GM12865 (cell line): ENCODE results near the gene IL15RA.

Experiments used
- DNase-seq: peaks from one replicate; pipeline ENCODE4 v3.0.0; 2010; ENCODE audit warnings: low read depth
- H3K4me3 ChIP-seq: 2 replicates; pipeline ENCODE4 v1.5.1; 2011; ENCODE audit warnings: mild to moderate bottlenecking, low read depth, low read length, control low read depth
- CTCF ChIP-seq: IDR thresholded peaks from 2 replicates; pipeline ENCODE4 v1.5.1; 2011; ENCODE audit warnings: low read length, control low read depth, low read depth, inconsistent platforms; ENCODE audit not compliant: insufficient read depth; ENCODE audit errors: missing control alignments

Gene IL15RA

GRCh38 chr10:5906651-5907050 is 70.7 kb downstream of the IL15RA start:
- TF ChIP-seq CTCF, result no peak
- no peak overlapping the region for H3K4me3 ChIP-seq
- DNase-seq, result no peak

GRCh38 chr10:5905854-5906507 is 71.4 kb downstream of the IL15RA start:
- no peak for TF ChIP-seq CTCF
- no peak overlapping the region for H3K4me3 ChIP-seq
- no peak for DNase-seq

- peak; percentile 91 for DNase-seq
- TF ChIP-seq CTCF, result no peak
- peak overlapping the region; percentile 35 for H3K4me3 ChIP-seq
These were observed 73.1 kb downstream of the IL15RA start for GRCh38 chr10:5904227-5904626.

- no peak for TF ChIP-seq CTCF
- no peak for DNase-seq
- no peak overlapping the region for H3K4me3 ChIP-seq
These were observed 73.8 kb downstream of the IL15RA start for GRCh38 chr10:5903563-5903962.

- no peak for TF ChIP-seq CTCF
- DNase-seq, result no peak
- no peak overlapping the region for H3K4me3 ChIP-seq
These were observed 74.7 kb downstream of the IL15RA start for GRCh38 chr10:5902511-5903274.
